G401.6 (cell line): Measurements from ENCODE around the gene REC114.
"Not testable (repeated sequence)": the region's sequence is repeated elsewhere in the genome, so short reads cannot be mapped to it uniquely, and the experiment has no call there.

Experiments
- FAIRE-seq: peaks from 2 replicates; lab custom pipeline; 2012; peaks lifted over from hg19 to GRCh38; lab: Jason Lieb, UNC

Gene REC114

GRCh38 chr15:73455876-73456275, 12.9 kb downstream of the REC114 start:
- FAIRE-seq: no peak

GRCh38 chr15:73457334-73457733, 14.4 kb downstream of the REC114 start:
- FAIRE-seq: no peak

GRCh38 chr15:73460662-73461061, 17.7 kb downstream of the REC114 start:
- FAIRE-seq: no peak

GRCh38 chr15:73464602-73465001, 21.6 kb downstream of the REC114 start:
- no peak for FAIRE-seq

- no peak for FAIRE-seq
These were observed 24.8 kb downstream of the REC114 start for GRCh38 chr15:73467758-73468157.

GRCh38 chr15:73474785-73475184, 31.8 kb downstream of the REC114 start:
- no peak for FAIRE-seq

GRCh38 chr15:73476704-73477216, 33.8 kb downstream of the REC114 start:
- no peak for FAIRE-seq

GRCh38 chr15:73480050-73480449, 37.1 kb downstream of the REC114 start:
- peak; percentile 83 for FAIRE-seq

- no peak for FAIRE-seq
These were observed 39.2 kb downstream of the REC114 start for GRCh38 chr15:73482166-73482565.

- FAIRE-seq: no peak
These were observed 40.1 kb downstream of the REC114 start for GRCh38 chr15:73483053-73483452.

- no peak for FAIRE-seq
These were observed 42.4 kb downstream of the REC114 start for GRCh38 chr15:73485372-73485771.

- FAIRE-seq: not testable (repeated sequence)
These were observed 42.9 kb downstream of the REC114 start for GRCh38 chr15:73485885-73486284.

- FAIRE-seq: no peak
These were observed 45.7 kb downstream of the REC114 start for GRCh38 chr15:73488698-73489097.

- no peak for FAIRE-seq
These were observed 51.0 kb downstream of the REC114 start for GRCh38 chr15:73493922-73494321.

GRCh38 chr15:73495181-73495580, 52.2 kb downstream of the REC114 start:
- no peak for FAIRE-seq

- no peak for FAIRE-seq
These were observed 57.7 kb downstream of the REC114 start for GRCh38 chr15:73500696-73501095.

GRCh38 chr15:73504885-73505284, 61.9 kb downstream of the REC114 start:
- no peak for FAIRE-seq

GRCh38 chr15:73515527-73515926, 72.6 kb downstream of the REC114 start:
- no peak for FAIRE-seq

GRCh38 chr15:73517566-73517965, 74.6 kb downstream of the REC114 start:
- no peak for FAIRE-seq

- FAIRE-seq: no peak
These were observed 75.4 kb downstream of the REC114 start for GRCh38 chr15:73518180-73518862.

GRCh38 chr15:73518876-73519733, 76.1 kb downstream of the REC114 start:
- FAIRE-seq: no peak

- FAIRE-seq: no peak
These were observed 79.0 kb downstream of the REC114 start for GRCh38 chr15:73522011-73522410.

- no peak for FAIRE-seq
These were observed 82.0 kb downstream of the REC114 start for GRCh38 chr15:73524919-73525318.
